HG03060 (cell line): ENCODE results near the gene RABGAP1.

Experiments
- ATAC-seq: cut with Tn5 transposase; IDR thresholded peaks from one replicate; pipeline ENCODE4 v1.9.1; 2021; ENCODE audit warnings: low read depth, moderate number of reproducible peaks; ENCODE audit not compliant: unreplicated experiment

Gene RABGAP1

GRCh38 chr9:123007269-123007668, 66.4 kb downstream of the RABGAP1 start:
- ATAC-seq, result no peak

DNA sequence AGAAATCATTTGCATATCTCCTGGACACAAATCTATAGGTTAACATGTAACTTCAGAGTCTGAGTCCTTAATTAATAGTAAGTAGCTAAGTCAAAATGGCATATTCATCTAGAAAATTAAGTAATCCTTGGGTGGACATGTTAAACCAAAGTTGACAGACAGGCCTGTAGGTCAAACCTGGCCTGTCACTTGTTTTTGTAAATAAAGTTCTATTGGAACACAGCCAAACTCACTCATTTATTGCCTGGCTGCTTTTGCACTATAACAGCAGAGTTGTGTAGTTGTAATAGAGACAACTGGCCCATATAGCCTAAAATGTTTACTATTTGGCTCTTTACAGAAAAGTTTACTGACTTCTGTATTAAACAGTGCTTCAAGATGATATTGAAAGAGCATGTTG, 68.1 kb downstream of the RABGAP1 start:
- ATAC-seq, result no peak

DNA sequence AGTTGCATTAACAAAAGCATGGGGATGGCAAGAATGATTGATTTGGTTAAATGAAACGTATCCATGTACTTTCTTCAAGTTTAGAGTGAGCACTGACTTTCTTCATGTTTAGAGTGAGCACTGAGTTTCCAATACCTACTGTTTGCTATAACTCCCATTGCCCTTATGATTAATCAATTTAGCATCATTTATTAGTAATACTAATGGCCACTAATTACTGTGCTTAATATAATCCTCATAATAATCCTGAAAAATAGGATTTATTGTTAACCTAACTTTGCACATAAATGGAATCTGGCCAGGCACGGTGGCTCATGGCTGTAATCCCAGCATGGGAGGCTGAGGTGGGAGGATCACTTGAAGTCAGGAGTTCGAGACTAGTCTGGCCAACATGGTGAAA, 70.6 kb downstream of the RABGAP1 start:
- no peak for ATAC-seq

- no peak for ATAC-seq
Observed at GRCh38 chr9:123011878-123012528, 71.2 kb downstream of the RABGAP1 start.

DNA sequence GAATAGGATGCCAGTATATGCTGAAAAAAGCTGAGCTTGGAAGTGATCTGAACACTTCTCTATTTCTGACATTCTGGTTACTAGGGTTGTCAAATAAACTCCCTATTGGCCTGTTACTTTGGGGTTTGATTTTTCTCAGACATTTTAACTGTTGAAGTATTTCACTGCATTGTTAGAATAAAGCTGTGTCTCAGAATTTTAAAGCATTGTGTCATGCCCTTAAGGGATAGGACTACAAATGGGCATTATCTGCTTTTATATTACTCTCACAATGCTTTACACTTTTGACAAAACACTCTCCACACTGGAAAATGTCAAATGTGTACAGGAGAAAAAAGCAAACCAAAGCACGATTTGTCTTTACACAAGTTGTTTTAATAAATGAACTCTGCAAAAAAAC, 75.8 kb downstream of the RABGAP1 start:
- ATAC-seq, result no peak

- no peak for ATAC-seq
Observed at GRCh38 chr9:123020796-123021195, 80.0 kb downstream of the RABGAP1 start.

DNA sequence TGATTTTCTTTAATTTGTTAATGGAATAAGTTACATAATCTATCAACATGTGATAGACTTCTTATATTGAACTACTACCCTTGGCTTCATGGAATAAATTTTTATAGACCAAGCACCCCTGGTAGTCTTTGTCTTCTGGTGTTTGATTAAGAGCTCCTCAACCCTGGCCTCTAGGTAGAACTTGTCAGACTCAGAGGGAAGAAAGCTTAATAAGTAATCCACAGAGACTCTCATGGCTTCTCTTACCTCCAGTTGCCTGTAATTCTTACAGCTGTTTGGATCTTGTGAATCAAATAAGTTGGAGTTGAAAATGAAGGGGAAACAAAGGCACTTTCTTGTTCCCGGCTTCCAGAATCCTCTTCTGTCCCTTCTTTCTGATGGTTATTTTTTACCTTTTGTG, 85.6 kb downstream of the RABGAP1 start:
- no peak for ATAC-seq

DNA sequence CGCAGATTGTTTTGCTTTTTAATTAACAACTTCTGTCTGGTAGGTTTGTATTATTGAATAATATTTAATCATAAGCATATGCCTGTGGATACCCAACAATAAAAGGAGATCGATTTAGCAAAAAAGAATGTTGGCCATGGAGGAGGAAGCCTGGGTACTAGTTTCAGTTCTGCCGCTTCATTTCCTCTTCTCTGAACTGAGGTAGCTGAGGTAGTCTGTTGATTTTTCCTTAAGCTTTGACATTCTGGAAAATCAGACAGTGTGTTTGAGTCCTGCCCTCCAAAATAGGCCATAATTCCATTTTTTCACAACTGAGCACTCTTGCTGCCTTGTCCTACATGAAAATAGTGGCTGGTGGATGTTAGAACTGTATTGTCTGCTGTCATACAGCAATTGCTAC, 86.7 kb downstream of the RABGAP1 start:
- no peak for ATAC-seq

- ATAC-seq, result no peak
Observed at GRCh38 chr9:123028136-123028535, 87.3 kb downstream of the RABGAP1 start.

DNA sequence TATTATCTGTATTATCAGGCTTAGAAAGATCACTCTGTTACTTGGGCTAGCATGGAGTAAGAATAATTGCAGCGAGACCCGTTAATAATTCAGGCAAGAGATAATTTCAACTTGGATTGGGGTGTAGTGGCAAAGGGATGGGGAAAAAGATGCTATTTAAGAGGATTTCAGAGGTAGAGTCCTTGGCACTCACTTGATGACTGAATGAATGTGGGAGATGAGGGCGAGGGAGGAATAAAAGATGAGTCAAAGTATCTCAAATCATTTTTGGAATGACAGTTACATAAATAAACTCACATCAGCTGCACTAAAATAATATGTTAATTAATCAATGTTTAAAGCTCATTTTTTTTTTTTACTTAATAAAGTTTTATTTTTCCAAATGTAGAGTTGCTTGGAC, 88.2 kb downstream of the RABGAP1 start:
- no peak for ATAC-seq

DNA sequence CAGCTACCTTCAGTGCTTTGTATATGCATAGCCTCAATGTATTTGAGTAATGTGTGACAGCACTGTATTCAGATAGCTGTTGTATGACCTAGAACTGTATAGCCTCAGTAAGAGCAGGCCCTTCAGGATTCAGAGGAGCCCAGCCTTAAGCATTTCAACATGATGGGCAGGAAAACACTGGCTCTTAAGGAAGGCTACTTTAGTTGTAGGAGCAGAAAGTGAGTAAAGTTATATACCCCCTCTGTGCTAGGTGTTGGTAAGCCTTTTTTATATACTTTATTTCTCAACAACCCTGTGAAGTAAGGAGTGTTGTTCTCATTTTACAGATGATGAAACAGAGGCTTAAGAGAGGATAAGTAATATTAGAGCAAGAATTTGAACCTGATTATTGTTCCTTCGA, 91.1 kb downstream of the RABGAP1 start:
- ATAC-seq, result no peak

DNA sequence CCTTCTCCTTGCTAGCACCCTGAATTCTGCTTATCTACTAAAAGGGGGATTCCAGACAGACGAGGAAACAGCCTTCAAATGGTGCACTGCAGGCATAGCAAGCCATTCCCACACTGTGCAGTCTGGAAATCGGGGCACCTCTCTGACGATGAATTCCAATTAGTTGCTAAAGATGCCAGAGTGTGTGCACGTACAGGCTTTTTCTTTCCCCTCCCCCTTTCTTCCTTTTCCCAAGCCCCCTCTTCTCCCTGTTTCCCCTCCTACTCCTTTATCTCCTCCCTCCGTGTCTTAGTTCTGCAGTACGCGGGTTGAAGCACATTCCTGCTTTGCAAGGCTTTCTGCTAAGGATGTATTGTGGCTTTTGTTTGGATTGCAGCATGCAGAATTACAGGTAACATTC, 92.5 kb downstream of the RABGAP1 start, which contains the start of gene GPR21:
Gene GPR21 (plus strand): TSS at position 316 of the 400 bp plus-strand sequence. CDS start 900 bp downstream, outside the sequence.
- ATAC-seq, result no peak

- ATAC-seq, result no peak
Observed at GRCh38 chr9:123033864-123034601, 93.2 kb downstream of the RABGAP1 start.

- ATAC-seq, result no peak
Observed at GRCh38 chr9:123034881-123035510, 94.2 kb downstream of the RABGAP1 start.

DNA sequence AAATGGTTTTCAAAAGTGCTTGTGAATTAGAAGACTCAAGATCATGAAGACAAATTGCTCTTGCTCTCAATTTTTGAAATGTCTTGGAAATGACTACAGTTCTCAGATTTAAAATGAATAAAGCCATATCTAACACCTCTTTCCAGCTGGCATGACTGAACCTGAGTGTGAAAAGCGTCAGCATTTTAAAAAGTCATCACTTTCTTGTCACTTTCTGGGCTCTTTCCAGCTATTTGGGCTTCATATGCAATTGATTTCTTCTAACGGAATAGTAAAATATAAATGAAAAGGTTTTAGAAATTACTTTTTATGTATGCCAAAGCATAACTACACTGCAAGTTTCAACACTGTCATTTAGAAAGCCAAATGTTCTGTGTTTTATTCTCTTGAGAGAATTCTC, 95.0 kb downstream of the RABGAP1 start:
- ATAC-seq, result no peak

DNA sequence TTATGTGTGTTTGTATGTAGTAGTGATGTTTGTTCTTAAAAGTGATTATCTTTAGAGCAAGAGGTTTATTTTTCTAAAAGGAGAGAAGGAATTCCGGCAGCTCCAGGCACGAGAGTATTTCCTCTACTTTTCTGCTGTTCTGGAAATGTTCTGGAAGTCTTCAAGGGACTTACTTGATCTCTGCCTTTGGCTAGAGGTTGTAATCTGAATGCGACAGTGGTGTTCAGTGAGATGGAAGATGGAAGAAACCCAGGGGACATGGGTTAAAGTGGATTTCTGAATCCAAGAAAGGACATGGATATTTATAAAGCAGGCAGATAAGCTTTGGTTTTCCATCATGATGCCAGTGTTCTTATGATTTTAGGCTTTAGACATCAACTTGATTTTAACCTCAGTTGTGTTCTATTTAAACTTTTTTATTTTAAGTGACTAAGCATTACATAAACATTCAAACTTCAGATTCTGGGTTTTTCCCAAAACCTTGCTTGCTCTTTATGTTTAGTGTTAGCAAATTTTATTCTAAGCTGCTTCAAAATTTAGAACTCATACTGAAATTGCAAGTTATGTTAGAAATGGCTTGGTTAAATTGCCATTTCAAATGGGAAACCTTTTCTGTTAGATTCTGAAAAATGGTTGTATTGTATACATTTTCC, 96.2 kb downstream of the RABGAP1 start:
- ATAC-seq, result no peak

GRCh38 chr9:123039617-123040219, 98.9 kb downstream of the RABGAP1 start:
- no peak for ATAC-seq

GRCh38 chr9:123040801-123041200, 100.0 kb downstream of the RABGAP1 start:
- ATAC-seq, result no peak

DNA sequence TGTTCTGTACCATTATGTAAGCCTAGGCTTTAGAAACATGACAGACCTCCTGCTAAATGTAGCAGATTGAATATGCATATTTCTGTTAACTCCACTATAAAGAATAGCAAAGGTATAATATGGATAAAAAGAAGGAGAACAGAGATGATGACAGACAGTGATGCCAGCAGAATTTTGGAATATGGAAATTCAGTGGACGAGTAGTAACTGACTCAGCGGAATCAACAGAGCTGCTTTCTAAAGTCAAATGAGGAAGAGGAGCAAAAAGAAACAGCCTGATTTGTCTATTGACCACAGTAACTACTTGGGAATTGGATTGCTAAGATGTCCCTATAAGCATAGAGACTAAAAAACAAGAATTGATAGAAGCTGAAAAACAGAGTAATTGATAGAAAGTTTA, 100.7 kb downstream of the RABGAP1 start:
- no peak for ATAC-seq

GRCh38 chr9:123043081-123043939, 102.5 kb downstream of the RABGAP1 start:
- no peak for ATAC-seq
